ENCODE measurements around the gene PPP1R36.

DNA sequence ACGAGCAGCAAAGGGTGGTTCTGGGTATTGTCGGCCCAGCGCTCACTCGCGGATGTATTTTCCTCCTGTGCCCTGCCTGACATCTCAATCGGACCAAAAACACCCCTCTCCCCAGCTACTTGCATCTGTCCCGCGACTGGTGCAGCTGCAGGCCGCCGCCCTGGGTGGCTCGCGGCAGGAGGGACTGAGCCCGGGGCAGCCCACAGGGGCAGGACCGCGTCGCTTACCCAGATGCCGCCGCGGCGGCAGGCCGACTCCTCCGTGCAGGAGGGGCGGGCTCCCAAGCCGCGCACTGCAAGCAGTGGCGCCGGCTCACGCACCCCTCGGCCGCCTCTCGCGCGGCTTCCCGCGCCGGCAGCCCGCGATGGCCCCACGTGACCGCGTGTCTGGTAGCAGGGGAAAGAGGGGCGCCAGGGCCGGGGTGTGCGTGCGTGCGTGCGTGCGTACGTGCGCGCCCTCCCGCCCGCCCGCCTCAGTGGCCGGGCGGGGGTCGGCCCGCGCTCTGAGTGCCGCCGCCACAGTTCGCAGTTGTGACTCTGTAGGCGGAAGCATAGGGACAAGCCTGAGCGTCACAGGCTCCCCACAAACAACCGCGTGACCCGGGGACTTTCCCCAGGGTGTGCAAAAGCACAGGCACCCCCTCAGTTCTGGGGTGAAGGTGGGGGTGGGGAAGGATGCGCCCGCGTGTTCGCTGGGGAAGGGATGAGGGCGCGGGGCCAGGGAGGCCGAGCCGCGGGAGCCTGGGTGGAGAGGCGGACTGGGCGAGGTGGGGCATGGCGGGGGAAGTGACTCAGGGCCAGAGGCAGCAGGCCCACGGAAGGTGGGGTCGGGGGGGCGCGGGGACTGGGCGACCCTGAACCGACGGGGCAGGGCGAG, 46.1 kb upstream of the PPP1R36 start, which contains the start of gene ZBTB25:
- peak; percentile 50 to 84 (median 53) for TF ChIP-seq POLR2A (IDR thresholded peaks at IDR 0.05)
- TF ChIP-seq, protein P1, sequence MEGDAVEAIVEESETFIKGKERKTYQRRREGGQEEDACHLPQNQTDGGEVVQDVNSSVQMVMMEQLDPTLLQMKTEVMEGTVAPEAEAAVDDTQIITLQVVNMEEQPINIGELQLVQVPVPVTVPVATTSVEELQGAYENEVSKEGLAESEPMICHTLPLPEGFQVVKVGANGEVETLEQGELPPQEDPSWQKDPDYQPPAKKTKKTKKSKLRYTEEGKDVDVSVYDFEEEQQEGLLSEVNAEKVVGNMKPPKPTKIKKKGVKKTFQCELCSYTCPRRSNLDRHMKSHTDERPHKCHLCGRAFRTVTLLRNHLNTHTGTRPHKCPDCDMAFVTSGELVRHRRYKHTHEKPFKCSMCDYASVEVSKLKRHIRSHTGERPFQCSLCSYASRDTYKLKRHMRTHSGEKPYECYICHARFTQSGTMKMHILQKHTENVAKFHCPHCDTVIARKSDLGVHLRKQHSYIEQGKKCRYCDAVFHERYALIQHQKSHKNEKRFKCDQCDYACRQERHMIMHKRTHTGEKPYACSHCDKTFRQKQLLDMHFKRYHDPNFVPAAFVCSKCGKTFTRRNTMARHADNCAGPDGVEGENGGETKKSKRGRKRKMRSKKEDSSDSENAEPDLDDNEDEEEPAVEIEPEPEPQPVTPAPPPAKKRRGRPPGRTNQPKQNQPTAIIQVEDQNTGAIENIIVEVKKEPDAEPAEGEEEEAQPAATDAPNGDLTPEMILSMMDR (IDR thresholded peaks at IDR 0.05 in 8 of 11, conservative IDR thresholded peaks at IDR 0.05 in 3 of 11), result no peak
